Measurements from ENCODE around the gene LIMD2.

Gene LIMD2

DNA sequence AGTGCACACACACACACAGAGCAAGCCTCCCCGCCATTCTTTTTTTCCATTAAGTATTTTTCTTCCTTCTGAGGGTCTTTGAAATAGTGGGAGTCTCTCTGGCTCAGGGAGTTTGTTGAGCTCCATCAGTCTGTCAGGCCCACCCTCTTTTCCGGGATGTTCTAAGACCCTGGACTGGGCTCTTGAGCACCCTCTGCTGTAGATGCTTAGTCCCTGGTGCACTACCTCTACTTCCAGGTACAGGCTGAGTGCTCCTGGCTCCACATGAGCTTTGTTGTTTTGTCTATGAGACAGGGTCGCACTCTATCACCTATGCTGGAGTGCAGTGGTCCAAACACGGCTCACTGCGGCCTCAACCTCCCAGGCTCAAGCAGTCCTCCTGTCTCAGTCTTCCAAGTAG, 20.7 kb downstream of the LIMD2 start:
- FAIRE-seq, result no peak

DNA sequence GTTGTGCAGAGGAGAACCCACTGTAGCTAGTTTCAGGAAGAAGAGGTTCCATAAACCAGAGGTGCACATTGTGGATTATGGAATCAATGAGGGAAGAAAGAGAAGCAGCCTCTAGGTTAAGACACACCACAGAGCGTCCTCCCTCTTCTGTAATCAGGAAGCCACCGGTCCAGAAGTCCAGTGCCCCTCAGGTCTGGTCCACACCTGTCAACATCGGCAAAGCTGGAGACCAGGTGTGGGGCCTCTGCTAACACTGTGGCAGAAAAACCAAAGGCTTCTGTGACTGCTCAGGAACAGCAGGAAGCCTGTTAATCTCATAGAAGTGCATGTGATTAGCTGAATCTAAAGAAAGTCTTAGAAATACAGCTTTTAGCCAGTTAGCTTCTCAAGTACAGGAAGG, 23.3 kb downstream of the LIMD2 start:
- FAIRE-seq, result no peak

DNA sequence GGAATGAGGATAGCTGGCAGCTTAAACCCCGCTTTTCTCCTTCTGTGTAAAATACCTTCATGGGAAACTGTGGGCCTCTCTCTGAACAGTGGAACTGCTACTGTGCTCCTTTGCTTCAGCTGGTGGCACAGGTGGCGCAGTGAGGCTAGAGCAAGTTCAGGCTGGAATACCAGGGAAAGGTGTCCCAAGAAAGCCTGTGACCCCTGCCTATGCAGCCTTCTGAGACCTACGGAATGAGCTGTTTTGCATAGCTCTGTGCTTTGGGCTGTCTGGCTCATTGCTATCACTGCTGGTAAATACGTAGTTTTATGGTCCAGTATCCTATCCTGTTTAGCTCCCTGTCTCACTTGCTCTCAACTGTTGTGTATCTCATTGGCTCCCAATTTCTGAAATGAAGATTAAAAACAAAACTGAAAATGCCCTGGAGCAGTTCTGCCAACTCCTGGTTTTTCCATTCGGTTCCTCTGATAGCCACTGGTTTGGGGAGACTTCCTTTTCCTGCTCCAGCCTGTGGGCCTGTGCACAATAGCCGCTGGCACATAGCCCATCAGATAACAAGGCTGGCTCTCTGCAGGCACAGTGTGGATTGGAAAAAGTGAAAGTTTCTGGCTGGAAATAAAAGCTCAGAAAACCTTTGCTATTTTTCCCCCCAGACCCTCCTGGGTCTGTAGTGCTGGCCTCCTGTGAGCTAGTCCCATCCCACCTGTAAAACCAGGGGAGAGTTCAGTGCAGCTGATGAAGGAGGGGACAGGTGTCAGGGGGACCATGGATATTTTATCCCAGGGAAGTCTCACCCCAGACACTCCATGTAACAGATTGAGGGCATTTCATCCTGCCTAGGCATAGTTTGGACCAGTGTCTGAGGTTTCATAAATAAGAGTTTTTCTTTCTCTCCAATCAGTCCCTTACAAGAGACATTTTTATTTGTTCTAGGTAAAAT, 24.0 kb downstream of the LIMD2 start:
- no peak for FAIRE-seq

DNA sequence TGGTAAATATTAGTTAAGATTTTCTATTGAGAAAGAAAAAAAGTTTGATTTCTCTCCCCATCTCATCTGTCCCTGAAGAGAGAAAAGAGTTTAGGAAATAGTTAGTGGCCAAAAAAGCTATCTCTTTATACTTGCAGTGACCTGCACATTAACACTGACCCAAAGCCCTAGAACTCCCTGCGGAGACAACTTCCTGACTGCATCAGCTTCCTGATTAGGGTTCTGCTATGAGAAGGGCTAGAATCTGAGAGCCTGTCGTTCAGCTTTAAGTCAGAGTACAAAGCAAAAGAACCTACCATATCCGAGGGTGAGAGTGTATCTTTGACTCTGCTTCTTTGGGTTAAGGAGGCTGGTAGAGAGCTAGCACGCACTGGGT, 24.7 kb downstream of the LIMD2 start:
- no peak for FAIRE-seq

DNA sequence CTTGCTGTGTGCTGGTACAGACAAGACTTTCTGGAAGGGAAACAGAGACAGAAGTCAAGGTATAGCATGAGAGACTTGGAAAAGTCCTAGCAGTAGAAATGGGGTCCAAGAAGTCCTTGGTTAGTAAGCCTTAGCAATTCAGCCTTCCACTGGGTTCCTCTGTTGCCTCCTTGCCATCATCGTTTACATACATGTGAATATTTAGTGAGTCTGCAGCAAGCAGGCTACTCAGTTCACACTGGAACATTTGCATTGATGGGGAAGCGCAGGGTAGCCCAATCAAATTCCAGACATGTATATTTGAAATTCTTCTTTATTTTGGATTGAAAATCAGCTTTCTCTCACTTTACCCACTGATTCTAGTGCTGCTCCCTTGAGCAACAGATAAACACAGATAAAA, 27.1 kb downstream of the LIMD2 start:
- no peak for FAIRE-seq

DNA sequence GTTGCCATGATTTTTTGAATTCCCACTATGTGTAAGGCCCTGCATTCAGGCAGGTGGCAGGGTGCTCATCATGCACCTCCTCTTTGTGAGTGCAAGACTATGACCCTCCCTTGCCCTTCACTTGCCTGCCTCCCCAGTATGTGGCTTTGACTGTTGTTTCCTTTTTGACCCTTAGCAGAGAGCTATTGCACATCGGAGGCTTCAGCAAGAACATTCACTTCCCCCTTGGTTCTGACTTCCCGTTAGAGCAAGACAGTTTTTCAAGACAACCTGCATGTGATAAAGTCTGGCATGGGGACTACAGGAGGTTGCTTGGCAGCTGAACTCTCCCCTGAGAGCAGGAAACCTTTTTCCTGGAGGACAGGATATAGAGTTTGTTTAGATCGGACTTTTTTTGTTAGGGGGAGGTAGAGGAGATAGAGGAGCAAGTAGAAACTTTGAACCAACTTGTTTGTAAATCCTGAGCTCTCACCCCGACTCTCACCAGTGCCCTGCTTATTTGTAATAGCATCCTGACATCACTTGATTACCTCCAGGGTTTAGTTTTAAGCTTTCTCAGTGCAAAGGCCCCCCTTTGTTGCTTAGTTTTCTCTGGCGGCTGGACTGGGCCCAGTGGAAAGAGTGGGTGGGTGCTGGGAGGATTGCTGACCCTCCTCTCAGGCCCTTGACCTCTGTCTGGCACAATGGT, 34.3 kb downstream of the LIMD2 start:
- FAIRE-seq, result no peak

DNA sequence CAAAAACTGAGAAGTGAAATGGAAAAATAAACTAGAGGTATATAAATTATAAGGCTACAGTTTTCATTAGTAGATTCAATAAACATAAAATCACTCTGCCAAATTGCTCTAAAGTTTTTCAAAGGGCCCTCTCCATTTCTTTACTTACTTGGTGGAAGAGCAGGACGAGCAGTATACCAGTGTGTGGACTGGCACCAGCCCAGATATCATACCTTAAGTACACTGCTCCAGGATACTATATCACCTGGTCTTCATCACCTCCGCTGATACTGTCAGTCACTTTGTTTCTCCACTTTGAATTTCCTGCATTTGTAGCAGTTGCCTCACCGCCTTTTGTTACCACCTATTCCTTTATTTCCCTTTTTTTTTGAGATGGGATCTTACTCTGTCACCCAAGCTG, 40.1 kb downstream of the LIMD2 start:
- FAIRE-seq, result no peak

DNA sequence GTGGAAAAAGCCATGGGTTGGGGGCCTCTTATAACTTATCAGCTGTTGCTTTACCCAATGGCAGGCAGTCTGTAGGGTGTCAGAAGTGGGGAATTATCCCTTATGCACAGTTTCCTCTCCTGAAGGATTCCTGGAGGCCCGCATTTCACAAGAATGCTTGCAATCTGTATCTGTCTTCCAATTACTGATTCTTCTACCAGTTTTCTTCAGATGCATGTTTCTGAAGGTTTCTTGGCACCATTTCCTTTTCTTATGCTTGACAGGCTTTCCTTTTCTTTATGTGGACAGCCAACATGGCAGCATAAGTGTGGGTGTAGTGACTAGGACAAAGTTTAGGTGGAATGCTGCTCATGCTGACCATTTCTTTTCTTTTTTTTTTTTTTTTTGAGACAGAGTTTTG, 41.6 kb downstream of the LIMD2 start:
- FAIRE-seq, result no peak

DNA sequence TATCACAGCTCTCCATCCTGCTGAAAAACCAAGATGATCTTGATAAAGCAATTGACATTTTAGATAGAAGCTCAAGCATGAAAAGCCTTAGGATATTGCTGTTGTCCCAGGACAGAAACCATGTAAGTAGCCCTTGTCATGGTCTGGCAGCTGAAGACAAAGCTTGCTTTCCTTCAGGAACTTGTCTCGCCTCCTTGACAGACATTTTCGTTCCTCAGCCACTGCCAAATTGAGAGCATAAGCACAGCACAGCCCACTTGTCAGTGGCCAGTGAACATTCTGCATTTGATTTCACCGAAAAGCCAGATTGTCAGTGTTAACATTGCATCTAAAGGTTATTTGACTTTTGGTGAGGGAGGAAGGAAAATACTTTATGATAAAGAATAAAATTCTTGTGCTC, 42.1 kb downstream of the LIMD2 start:
- FAIRE-seq, result no peak

DNA sequence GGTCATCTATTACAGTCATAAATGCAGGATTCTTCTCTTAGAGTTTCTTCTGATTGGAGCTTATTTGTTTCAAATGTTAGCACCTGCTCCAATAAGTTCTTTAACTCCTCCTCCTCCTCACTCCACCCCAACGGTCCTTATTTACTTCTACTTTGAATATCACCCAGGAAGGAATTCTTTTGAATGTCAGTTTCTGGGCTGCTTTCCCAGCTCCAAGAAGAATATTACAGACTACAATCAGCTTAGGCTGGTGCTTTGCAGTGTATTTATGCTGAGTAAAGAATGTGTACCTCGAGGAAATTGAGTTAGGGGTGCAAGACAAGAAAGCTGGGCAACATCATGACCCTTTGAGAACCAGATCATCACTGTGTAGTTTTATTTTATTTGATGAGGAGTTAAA, 46.9 kb downstream of the LIMD2 start:
- FAIRE-seq, result no peak

DNA sequence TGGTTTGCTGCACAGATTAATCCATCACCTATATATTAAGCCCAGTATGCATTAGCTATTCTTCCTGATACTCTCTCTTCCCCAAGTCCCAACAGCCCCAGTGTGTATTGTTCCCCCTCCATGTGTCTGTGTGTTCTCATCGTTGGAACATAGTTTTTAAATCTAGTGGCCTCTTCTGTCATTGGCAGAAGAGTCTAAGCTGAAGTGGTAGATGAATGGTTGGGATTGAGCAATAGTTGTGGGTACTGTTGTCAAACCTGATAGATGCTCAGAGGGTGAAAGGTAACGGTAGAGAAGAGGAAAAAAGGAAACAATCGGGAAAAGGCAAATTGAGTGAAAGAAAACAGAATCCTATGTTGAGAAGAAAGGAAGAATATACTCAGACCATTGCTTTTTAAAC, 47.8 kb downstream of the LIMD2 start:
- no peak for FAIRE-seq

DNA sequence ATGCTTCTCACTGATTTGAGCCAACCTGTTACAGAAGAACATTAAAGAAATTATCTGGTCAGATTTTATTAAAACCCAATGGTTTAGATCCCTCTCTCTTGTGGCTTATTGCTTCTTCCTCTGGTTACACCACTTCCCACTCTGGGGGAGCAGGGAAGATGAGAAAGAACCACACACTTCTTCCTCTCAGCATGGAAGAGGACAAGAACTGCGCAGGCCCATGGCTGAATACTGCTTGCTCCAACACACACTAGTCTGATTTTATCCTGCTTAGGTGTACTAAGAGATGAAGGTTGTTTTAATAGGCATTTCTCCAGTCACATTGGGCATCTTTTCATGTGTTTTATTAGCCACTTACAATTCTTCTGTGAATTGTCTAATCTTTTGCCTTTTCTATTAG, 50.1 kb downstream of the LIMD2 start:
- FAIRE-seq, result no peak

DNA sequence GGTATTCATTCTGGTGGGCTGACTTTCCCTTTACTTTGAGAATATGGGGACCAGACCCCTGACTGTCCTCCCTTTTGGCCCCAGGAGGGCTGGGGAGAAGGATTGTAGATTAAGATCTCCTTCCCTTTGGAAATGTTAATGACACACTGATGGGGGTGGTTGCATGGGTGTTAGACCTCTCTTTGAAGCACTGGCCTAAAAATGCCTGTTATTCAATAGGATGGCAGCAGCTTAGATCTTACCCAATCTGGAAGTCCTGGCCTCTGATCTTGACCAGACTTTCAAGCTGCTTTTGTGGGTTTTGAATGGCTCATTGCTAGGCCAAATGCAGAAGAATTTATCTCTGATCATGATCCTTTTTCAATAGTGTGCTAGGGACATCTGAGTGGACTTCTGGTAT, 52.0 kb downstream of the LIMD2 start:
- FAIRE-seq, result no peak

DNA sequence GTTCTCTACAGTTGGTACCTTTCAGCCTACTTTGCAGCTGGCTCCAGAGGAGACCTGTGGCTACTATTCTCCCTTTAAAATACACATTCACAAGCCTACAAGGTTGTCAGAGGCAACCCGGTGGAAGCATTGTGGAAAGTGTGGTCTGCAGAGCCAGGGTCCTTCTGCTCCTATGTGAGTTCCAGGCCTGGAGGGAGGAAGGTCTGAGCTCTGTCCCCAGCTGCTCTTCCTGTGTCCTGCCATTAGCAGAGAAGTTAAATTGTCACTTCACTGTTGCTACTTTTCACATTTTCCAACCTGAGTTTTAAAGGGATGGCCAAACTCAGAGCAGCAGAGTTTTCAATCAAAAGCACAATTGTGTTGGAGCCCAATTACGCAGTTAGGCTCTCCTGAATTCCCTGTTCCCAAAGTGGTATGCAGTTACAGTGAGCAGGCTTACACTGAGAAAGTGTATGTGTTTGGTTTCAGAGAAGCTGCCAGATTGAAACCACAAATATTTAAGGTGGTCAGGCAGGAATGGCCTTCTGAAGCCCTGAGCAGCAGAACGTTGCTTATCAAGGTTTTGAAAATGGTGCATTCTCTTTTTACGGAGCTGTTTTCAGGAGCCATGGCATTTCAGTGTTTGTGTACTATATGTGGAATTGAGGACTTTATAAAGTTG, 52.7 kb downstream of the LIMD2 start:
- FAIRE-seq, result no peak

DNA sequence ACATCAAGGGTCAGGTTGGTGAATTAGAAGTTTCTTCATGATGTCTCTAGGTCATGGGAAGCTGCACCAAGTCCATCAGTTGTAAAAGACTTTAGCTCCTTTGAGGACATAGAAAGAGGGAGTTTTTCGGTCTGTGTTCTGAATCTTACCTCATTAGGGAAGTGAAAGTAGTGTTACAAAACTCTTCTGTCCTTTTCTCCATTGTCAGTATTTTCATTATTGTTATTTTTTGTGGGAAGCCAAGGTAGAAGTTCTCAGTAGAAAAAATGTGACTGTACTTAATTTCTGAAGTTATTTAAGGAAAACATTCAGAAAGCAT, 53.5 kb downstream of the LIMD2 start:
- FAIRE-seq, result no peak
